Activated T-helper 2 cell treated with anti-CD3 and anti-CD28 coated beads, Interferon-gamma antibody, Interleukin-2, Interleukin-4, amounts not matched to agents 10 μg/mL and 5 μg/mL and 100 μg/mL, durations not matched to agents 14 hours and 24 hours and 36 hours (primary cell): ENCODE results near the gene UGT2A3. TPM values are rescaled to one million over a fixed set of nuclear protein-coding genes. Genes with fewer than 3 reads are reported as not detected.

Experiments used
- DNase-seq: peaks from one replicate; pipeline ENCODE4 v3.0.0; 2021; ENCODE audit warnings: low spot score
- H3K27ac Mint-ChIP-seq: one replicate; pipeline ENCODE4 v1.8.0; 2021; ENCODE audit warnings: mixed read lengths
- H3K27me3 Mint-ChIP-seq: one replicate; pipeline ENCODE4 v1.8.0; 2021; ENCODE audit warnings: low read depth, mixed read lengths
- H3K36me3 Mint-ChIP-seq: one replicate; pipeline ENCODE4 v1.8.0; 2021; ENCODE audit warnings: low read depth, mixed read lengths
- H3K4me1 Mint-ChIP-seq: one replicate; pipeline ENCODE4 v1.8.0; 2021; ENCODE audit warnings: low read depth, mixed read lengths
- H3K4me3 Mint-ChIP-seq: one replicate; pipeline ENCODE4 v1.8.0; 2021; ENCODE audit warnings: low read depth, mild to moderate bottlenecking, moderate library complexity, mixed read lengths
- H3K9me3 Mint-ChIP-seq: one replicate; pipeline ENCODE4 v1.8.0; 2021; ENCODE audit warnings: mixed read lengths
- intact Hi-C: fragments of 100-400 bp; cut with micrococcal nuclease; formaldehyde crosslinking; loops from one replicate; pipeline ENCODE4 v1.15.1; 2023
- total RNA-seq: library from RNA; stranded (reverse); gene quantifications from 2 replicates; pipeline ENCODE4 v1.2.3, GENCODE V29; 2022

Gene UGT2A3
- total RNA-seq, 1 donor from 2014 or later = not detected

DNA sequence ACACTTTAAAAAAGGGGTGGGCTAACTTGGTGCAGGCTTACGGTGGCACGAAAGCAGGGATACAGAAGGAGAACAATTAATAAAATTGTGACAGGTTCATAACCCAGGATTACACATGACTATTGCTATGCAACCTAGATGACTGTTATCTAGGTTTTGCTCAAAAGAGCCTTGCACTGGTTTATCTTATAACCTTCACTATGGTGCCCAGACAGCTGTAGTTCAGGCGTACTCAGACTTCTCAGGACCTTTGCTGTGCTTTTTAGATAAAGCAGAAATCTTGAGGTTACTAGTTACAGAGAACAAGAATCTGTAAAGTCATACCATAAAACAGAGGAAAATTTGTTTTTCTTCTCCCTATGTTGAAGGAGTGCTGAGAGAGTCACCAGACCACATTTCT, 44.4 kb downstream of the UGT2A3 start:
- H3K27me3 Mint-ChIP-seq = no peaks in the 10 kb centered on the region

DNA sequence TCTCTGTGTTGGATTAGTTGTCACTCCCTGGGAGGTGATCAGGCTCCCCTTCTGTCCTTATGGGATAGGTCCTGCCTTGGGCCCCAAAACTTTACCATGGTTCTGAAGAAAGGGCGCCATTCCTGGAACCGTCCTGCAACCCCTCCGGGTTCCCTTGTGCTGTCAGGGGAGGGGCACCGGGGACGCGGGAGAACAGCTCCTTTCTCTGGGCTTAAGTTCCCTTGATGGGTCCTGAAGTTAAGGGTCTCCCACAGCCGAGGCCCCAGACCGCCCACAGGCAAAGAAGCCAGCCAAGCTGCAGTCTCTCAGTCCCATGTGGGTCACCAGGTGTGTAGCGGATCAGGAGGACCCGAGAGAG, 44.8 kb downstream of the UGT2A3 start:
- Mint-ChIP-seq H3K27ac (no peak overlapping the region), H3K9me3 (no peaks in the 10 kb centered on the region)
- intact Hi-C loops = no loop called here

More for the DNA sequence above, 44.4 kb downstream of the UGT2A3 start:
- no peaks in the 10 kb centered on the region for H3K36me3 Mint-ChIP-seq
- H3K4me1 Mint-ChIP-seq = no peaks in the 10 kb centered on the region
- H3K4me3 Mint-ChIP-seq = no peak overlapping the region
- no peak overlapping the region for H3K27ac Mint-ChIP-seq
- no peaks in the 10 kb centered on the region for H3K9me3 Mint-ChIP-seq
- no peak for DNase-seq
- intact Hi-C loops = no loop called here

DNA sequence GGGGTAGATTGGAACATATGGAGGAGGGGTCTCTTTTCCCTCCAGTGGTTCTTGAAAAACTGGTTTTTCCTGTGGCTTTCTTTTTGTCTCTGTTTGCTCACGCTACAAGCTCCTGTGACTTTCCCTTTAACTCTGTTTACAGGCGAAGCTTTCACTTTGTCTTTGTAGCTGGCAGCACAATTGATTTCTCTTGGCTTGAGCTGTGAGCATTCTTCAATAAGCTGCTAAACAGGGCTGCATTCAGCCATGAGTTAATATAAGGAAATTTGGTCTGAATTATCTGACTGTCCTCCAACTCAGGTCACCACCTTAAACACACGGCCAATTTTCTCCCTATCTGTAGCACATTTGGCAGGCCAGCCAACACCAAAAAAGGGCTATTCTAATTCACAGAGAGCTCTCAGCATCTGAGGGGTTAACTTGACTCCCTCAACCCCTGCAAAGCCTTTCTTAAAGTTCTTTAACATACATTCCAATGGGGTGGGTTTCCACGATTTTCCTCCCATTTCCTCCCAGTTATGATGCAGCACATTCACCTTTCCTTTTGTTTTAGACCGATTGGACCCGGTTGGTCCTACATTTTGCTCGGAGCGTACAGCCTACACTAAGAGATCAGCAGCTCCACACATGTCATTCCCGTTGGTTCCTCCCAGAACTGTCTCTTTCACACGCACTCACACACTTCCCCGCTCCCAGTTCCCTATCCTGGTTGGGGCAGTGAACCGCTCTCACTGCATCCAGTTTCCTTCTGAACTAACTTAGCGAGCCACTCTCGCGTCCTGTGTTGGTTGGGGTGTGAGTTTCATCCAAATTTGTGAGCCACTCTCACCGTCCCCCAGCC, 45.4 kb downstream of the UGT2A3 start:
- Mint-ChIP-seq H3K27me3 (no peaks in the 10 kb centered on the region), H3K4me3 (no peak overlapping the region), H3K36me3 (no peaks in the 10 kb centered on the region), H3K27ac (no peak overlapping the region), H3K9me3 (no peaks in the 10 kb centered on the region), H3K4me1 (no peaks in the 10 kb centered on the region)
- intact Hi-C loops = no loop called here
- DNase-seq = no peak

More for the DNA sequence above, 44.8 kb downstream of the UGT2A3 start:
- H3K36me3 Mint-ChIP-seq = no peaks in the 10 kb centered on the region
- no peak for DNase-seq
- no peak overlapping the region for H3K4me3 Mint-ChIP-seq
- H3K4me1 Mint-ChIP-seq = no peaks in the 10 kb centered on the region
- H3K27me3 Mint-ChIP-seq = no peaks in the 10 kb centered on the region

DNA sequence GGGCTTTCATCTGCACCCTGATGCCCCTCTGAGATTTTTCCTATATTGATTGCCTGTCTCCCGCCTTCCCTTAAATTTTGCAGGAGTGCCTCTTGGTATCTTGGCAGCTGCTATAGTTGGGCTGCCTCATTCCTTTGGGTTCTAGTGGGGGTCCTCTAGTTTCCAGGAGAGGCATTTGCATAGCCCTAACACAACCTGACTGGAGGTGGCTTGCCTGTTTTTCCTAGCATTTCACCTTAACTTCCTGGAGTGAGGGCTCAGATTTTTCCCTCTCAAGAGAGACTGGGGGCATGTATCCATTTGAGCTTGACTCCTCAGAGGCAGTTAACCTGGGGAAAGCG, 46.0 kb downstream of the UGT2A3 start:
- no peak overlapping the region for H3K27ac Mint-ChIP-seq
- H3K36me3 Mint-ChIP-seq = no peaks in the 10 kb centered on the region
- intact Hi-C loops = no loop called here
- H3K4me3 Mint-ChIP-seq = no peak overlapping the region
- H3K4me1 Mint-ChIP-seq = no peaks in the 10 kb centered on the region
- H3K27me3 Mint-ChIP-seq = no peaks in the 10 kb centered on the region
- no peaks in the 10 kb centered on the region for H3K9me3 Mint-ChIP-seq
- DNase-seq = no peak

DNA sequence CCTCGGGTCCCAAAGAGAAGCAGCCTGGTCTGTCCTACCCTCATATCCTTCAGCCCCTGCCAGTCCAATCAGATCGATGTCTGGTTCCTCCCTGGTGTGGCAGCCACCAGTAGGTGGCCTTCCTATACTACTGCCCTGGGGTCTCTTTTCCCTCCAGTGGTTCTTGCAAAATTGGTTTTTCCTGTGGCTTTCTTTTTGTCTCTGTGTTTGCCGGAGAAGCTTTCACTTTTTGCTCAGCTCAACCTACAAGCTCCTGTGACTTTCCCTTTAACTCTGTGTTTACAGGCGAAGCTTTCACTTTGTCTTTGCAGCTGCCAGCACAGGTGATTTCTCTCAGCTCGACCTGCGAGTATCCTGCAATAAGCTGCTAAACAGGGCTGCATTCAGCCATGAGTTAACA, 46.8 kb downstream of the UGT2A3 start:
- Mint-ChIP-seq H3K36me3 (no peaks in the 10 kb centered on the region), H3K27me3 (no peaks in the 10 kb centered on the region), H3K4me1 (no peaks in the 10 kb centered on the region), H3K4me3 (no peak overlapping the region), H3K27ac (no peak overlapping the region), H3K9me3 (no peaks in the 10 kb centered on the region)
- intact Hi-C loops = no loop called here
- DNase-seq = no peak

DNA sequence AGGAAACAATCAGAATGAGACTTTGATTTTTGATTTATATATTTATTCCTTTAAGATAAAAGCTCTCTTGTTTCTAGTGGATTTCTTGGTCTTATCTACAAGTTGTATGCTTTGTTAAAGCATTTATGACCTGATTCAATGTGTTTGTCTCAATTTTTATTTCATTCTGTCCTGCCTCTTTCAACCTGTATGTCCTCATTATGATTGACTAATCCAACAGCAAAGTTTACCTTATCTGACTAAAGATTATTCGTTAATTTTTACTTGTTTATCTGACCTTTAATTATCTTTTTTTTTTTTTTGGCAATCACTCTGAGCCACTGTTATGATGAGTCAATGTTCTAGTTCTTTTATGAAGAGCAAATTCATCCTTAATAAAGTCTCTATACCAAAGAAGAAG, 54.9 kb downstream of the UGT2A3 start:
- no peaks in the 10 kb centered on the region for H3K4me1 Mint-ChIP-seq

DNA sequence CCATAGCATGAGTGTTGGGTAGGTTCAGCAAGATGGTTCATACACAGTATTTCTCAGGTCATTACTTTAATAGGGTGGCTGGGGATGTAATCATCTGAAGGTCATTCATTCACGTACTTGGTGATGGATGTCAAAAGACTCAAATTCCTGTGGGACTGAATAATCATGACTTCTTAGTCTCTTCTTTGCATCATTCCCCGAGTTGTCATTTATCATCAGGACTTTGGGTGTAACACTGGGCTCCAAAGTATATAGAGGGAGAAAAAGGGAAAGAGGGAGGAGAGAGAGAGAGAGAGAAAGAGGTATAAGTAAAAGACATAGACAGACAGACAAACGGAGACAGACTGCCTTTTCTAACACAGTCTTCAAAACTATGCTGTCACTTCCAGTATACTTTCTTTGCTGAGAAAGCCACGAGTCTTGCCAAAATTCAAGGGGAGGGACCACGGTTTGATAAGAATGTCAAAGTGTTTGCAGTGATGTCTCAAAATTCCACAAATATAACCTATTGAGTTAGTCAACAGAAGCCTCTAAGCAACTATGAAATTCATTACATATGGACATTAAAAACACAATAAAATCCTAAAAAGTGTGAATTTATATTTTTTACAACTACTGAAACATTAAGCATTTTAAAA, 55.9 kb downstream of the UGT2A3 start:
- intact Hi-C loops = no loop called here
- H3K36me3 Mint-ChIP-seq = no peaks in the 10 kb centered on the region
- H3K27ac Mint-ChIP-seq = no peak overlapping the region
- no peaks in the 10 kb centered on the region for H3K27me3 Mint-ChIP-seq
- DNase-seq = no peak
- no peaks in the 10 kb centered on the region for H3K9me3 Mint-ChIP-seq
- no peak overlapping the region for H3K4me3 Mint-ChIP-seq
- H3K4me1 Mint-ChIP-seq = no peaks in the 10 kb centered on the region

More for the DNA sequence above, 54.9 kb downstream of the UGT2A3 start:
- H3K27me3 Mint-ChIP-seq = no peaks in the 10 kb centered on the region
- DNase-seq = no peak
- no peak overlapping the region for H3K4me3 Mint-ChIP-seq
- intact Hi-C loops = no loop called here
- H3K36me3 Mint-ChIP-seq = no peaks in the 10 kb centered on the region
- H3K27ac Mint-ChIP-seq = no peak overlapping the region
- H3K9me3 Mint-ChIP-seq = no peaks in the 10 kb centered on the region

DNA sequence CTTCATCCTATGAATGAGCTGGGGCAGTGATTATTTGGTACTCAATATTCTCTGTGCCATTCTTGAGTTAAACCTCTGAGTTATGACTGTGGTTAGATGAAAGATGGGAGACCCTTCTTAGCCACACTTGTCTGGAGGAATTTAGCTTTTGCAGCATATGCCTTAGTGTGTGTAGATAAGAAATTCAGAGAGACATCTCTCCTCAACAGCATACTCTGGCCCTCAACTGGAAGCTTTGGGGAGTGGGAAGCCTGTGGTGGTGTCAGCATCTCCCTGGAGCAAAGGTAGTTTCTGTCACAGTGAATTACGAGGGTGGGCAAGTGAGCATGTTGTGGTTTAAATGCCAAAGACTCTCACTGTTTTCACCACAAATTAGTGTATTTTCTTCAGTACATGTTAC, 58.7 kb downstream of the UGT2A3 start:
- no peak for DNase-seq
- Mint-ChIP-seq H3K36me3 (no peaks in the 10 kb centered on the region), H3K27ac (no peak overlapping the region), H3K9me3 (no peaks in the 10 kb centered on the region), H3K4me3 (no peak overlapping the region), H3K27me3 (no peaks in the 10 kb centered on the region), H3K4me1 (no peaks in the 10 kb centered on the region)
- intact Hi-C loops = no loop called here

DNA sequence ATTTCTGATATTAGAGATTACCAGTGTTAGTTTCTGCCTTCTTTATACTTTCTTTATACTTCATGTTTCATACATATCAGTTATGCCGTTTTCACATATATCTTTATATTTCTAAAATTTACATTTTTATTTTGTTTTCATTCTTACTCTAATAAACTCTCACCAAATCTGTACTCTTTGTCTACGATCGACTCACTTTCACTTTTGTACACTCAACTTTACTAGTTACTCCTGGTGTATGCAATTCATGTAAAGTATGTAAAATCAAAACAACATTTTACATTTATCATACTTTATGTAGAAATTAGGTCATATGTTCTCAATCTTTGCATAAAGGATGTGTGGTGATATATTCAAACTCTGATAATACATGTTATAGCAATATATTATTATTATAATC, 59.9 kb downstream of the UGT2A3 start:
- DNase-seq = no peak
- Mint-ChIP-seq H3K27ac (no peak overlapping the region), H3K4me1 (no peaks in the 10 kb centered on the region), H3K36me3 (no peaks in the 10 kb centered on the region), H3K9me3 (no peaks in the 10 kb centered on the region), H3K27me3 (no peaks in the 10 kb centered on the region), H3K4me3 (no peak overlapping the region)
- intact Hi-C loops = no loop called here

DNA sequence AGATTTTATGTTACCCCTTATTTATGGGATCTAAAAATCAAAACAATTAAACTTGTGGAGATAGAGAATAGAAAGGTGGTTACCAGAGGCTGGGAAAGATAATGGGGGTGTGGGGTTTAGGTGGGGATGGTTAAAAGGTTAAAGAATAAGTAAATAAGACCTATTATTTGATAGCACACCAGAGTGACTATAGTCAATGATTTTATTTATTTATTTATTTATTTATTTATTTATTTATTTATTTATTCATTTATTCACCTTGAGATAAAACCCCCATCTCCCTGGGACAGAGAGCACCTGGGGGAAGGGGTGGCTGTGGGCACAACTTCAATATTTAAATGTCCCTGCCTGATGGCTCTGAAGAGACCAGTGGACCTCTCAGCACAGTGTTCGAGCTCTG, 66.1 kb downstream of the UGT2A3 start:
- Mint-ChIP-seq H3K9me3 (no peaks in the 10 kb centered on the region), H3K27ac (no peak overlapping the region), H3K36me3 (no peaks in the 10 kb centered on the region), H3K27me3 (no peaks in the 10 kb centered on the region), H3K4me1 (no peaks in the 10 kb centered on the region), H3K4me3 (no peak overlapping the region)
- no peak for DNase-seq
- intact Hi-C loops = no loop called here

DNA sequence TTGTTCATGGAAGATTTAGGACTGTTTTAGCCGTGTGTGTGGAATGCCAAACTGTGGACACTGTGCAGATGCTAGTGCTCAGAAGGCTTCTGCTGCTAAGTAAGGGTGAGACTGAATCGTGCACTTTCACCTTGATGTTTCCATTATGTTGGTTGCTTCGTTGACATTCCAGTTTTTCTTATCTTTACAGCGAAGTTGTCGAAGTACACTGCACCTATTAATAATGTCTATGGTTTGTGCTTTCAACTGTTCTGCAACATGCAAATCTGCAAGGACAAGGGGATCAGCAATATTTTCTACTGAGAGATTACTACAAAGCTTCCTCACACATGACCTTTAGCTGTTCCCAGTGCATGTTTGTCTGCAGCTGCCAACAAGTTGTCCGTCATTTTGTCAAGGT, 67.7 kb downstream of the UGT2A3 start:
- H3K36me3 Mint-ChIP-seq = no peaks in the 10 kb centered on the region
- no peak overlapping the region for H3K27ac Mint-ChIP-seq
- no peak for DNase-seq
- intact Hi-C loops = no loop called here
- H3K27me3 Mint-ChIP-seq = no peaks in the 10 kb centered on the region
- H3K4me3 Mint-ChIP-seq = no peak overlapping the region
- no peaks in the 10 kb centered on the region for H3K4me1 Mint-ChIP-seq
- no peaks in the 10 kb centered on the region for H3K9me3 Mint-ChIP-seq
